ENCODE measurements around the gene DRAP1.
A peak's percentile ranks its signal among the peaks of the same experiment; 100 is the strongest.

DRAP1 gene

DNA sequence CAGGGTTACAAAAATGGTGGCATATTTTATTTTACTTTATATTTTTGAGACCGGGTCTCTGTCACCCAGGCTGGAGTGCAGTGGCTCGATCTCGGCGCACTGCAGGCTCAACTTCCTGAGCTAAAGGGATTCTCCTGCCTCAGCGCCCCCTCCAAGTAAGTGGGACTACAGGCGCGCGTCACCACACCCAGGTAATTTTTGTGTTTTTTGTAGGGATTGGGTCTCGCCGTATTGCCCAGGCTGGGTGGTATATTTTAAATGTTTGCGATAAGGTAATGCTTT lies 18.4 kb upstream of the DRAP1 start:
- TF ChIP-seq, protein P1, sequence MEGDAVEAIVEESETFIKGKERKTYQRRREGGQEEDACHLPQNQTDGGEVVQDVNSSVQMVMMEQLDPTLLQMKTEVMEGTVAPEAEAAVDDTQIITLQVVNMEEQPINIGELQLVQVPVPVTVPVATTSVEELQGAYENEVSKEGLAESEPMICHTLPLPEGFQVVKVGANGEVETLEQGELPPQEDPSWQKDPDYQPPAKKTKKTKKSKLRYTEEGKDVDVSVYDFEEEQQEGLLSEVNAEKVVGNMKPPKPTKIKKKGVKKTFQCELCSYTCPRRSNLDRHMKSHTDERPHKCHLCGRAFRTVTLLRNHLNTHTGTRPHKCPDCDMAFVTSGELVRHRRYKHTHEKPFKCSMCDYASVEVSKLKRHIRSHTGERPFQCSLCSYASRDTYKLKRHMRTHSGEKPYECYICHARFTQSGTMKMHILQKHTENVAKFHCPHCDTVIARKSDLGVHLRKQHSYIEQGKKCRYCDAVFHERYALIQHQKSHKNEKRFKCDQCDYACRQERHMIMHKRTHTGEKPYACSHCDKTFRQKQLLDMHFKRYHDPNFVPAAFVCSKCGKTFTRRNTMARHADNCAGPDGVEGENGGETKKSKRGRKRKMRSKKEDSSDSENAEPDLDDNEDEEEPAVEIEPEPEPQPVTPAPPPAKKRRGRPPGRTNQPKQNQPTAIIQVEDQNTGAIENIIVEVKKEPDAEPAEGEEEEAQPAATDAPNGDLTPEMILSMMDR (IDR thresholded peaks at IDR 0.05; ENCODE audit: control insufficient read depth, extremely low read depth, insufficient read depth): no peak
- no peak for DNase-seq (ENCODE audit: low read depth)
- peak overlapping the region; percentile 46 for H3K4me3 ChIP-seq (ENCODE audit: low read depth, low read length)

DNA sequence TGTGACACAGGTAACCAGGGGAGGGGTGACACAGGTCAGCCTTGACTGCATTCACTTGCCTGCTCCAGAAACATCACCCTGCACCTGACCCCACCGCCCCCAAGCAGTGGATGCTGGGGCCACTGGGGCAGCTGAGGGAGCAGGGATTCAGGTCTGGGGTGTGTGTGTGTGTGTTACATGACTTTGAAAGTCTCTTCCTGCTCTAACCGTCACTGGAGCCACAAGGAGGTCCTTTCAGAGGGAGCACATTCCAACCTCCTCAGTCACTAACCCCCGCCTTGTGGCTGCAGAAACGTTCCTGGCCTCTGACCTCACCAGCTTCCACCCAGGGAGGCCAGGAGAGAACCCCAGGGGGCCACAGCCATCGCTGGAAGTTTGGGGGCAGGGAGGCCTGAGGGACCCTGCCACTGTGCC lies 16.2 kb upstream of the DRAP1 start:
- TF ChIP-seq, protein P1 (IDR thresholded peaks at IDR 0.05; ENCODE audit: control insufficient read depth, extremely low read depth, insufficient read depth): no peak
- H3K4me3 ChIP-seq (ENCODE audit: low read depth, low read length): no peak overlapping the region
- DNase-seq (ENCODE audit: low read depth): no peak

DNA sequence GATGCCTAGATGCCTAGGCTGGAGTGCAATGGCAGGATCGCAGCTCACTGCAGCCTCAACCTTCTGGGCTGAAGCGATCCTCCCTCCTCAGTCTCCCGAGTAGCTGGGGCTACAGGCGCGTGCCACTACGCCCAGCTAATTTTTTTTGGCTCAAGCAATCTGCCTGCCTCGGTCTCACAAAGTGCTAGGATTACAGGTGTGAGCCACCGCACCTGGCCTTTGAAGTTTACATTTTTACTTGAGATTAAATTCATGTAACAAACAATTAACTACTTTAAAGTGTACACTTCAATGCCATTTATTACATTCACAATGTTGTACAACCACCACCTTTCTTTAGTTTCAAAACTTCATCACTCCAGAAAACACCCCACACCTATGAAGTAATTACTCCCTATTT lies 15.5 kb upstream of the DRAP1 start:
- H3K4me3 ChIP-seq (ENCODE audit: low read depth, low read length): no peak overlapping the region
- TF ChIP-seq, protein P1 (IDR thresholded peaks at IDR 0.05; ENCODE audit: control insufficient read depth, extremely low read depth, insufficient read depth): no peak
- no peak for DNase-seq (ENCODE audit: low read depth)

DNA sequence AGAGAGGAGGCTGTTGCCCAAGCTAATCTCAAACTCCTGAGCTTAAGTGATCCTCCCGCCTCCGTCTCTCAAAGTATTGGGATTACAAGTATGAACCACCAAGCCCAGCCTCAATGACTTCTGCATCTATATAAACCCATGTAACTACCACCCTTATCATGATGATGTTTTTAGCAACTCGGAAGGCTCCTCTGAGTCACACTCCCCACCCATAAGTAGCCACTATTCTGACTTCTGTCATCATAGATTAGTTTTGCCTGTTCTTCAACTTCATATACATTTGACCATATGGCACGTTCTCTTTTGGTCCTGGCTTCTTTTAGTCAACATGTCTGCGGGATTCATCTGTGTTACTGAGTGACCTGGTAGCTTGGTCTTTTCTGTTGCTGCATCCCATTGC lies 12.6 kb upstream of the DRAP1 start:
- TF ChIP-seq, protein P1 (IDR thresholded peaks at IDR 0.05; ENCODE audit: control insufficient read depth, extremely low read depth, insufficient read depth): no peak
- no peak for DNase-seq (ENCODE audit: low read depth)
- H3K4me3 ChIP-seq (ENCODE audit: low read depth, low read length): no peak overlapping the region

DNA sequence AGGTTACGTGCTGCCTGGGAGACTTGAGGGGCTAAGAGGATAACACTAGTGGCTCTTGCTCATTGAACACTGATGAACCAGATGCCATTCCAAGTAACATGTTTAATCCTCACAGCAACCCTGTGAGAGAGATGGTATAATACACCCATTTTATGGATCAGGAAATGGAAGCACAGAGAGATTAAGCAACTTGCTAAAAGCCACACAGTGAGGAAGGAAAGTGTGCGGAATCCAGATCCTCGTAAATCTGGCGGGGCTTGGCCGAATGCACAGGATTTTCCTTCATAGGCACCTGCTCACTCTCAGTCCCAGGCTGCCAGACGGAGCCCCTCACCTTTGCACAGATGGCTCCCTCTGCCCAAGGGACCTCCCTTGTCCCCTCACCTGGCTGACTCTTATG lies 11.3 kb upstream of the DRAP1 start:
- TF ChIP-seq, protein P1 (IDR thresholded peaks at IDR 0.05; ENCODE audit: control insufficient read depth, extremely low read depth, insufficient read depth): no peak
- DNase-seq (ENCODE audit: low read depth): no peak
- H3K4me3 ChIP-seq (ENCODE audit: low read depth, low read length): no peak overlapping the region

DNA sequence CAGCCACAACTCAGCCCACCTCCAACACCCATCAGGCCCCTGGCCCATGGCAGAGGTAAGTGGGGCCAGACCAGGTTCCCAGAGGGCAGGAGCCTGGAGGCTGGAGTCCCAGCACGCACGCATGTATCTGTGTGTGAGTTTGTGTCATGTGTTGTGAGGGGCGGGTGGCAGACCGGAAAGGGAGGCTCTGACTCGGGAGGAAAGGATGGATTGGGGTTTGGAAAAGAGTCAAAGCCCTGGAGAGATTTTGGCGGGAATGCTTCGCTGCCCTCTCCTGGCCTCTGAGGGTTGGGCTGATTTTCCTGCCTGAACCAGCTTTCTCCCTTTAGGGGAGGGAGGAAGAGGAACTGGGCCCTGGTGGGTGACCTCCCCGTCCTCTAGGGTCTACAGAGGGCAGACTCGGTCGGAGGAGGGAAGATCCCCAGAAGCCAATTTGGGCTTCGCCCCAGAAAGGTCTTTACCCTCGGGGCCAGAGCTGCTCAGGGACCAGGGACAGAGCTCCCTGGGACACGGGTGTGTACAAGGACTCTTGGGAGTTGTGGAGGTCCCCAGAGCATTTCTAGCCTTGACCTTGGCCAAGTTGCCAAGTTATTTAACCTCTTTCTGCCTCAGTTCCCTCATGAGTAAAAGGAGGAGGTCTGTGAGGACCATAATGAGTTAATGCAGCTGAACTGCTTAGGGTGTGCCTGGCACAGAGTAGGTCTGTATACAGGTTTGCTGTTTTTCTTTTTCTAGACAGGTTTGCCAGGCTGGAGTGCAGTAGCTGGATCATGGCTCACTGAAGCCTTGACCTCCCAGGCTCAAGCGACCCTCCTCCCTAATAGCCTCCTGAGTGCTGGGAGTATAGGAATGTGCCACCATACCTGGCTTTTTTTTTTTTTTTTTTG lies 7.3 kb upstream of the DRAP1 start:
- peak; percentile 25 for DNase-seq (ENCODE audit: low read depth)

More for the DNA sequence above, 7.3 kb upstream of the DRAP1 start:
- TF ChIP-seq, protein P1 (IDR thresholded peaks at IDR 0.05; ENCODE audit: control insufficient read depth, extremely low read depth, insufficient read depth): peak; percentile 46
- no peak overlapping the region for H3K4me3 ChIP-seq (ENCODE audit: low read depth, low read length)
